Measurements from ENCODE around the gene PTPN7.

PTPN7 gene

GRCh38 chr1:202106340-202107254 is 53.8 kb downstream of the PTPN7 start:
- DNase-seq (ENCODE audit: low read depth, low spot score) = no peak

DNA sequence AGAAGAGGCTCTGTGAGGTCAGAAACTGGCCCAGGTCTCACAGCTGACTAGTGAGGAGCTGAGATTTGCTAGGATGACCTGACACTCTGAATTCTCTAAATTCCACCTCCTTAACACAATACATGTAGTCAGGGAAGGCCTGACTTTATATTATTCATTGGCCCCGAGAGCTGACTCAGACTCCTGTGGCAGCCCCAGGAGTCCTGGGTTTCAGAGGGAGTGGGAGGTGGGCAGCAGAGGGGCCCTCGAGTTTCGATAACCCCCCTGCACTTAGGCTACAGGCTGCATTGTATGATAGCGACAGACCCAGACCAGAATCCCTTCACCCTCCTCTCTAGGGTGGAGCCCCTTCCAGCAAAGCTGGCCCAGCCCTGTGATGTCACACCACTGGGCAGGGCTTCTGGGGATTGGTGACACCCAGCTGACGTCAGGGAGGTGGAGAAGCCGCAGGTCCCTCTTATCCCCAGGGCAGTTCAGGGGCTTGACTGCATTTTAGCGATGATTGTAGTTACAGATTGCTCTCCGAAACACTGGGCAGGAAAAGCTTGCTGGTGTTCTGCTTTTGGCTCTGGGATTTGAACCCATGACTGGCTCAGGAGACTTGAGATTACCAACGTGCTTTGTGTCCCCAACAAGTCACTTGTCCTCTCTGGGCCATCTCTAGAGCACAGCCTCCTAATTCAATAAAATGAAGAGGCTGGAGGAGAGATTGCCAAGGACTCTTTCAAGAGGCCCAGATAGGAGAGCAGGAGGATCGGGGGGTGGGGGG is 54.6 kb downstream of the PTPN7 start:
- DNase-seq (ENCODE audit: low read depth, low spot score) = no peak

DNA sequence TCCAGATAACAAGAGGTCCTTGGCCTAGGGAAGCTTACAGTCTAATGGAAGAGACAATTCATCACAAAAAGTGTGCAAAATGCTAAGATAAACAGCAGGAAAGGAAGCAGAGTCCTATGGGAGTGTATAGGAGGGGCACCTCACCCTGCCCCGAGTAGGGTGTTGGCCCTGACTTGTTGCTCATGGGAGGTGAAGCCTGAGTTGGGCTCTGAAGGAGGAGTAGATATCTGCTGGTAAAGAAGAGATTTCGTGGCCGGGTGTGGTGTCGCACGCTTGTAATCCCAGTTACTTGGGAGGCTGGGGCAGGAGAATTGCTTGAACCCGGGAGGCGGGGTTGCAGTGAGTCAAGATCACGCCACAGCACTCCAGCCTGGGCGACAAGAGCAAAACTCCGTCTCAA is 56.3 kb downstream of the PTPN7 start:
- DNase-seq (ENCODE audit: low read depth, low spot score) = no peak

GRCh38 chr1:202101184-202101583 is 59.2 kb downstream of the PTPN7 start:
- DNase-seq (ENCODE audit: low read depth, low spot score) = no peak

Measured in brain pericyte (primary cell).